Measurements from ENCODE around the gene KLC1.
"Not testable (repeated sequence)": the region's sequence is repeated elsewhere in the genome, so short reads cannot be mapped to it uniquely, and the experiment has no call there.

KLC1 gene

DNA sequence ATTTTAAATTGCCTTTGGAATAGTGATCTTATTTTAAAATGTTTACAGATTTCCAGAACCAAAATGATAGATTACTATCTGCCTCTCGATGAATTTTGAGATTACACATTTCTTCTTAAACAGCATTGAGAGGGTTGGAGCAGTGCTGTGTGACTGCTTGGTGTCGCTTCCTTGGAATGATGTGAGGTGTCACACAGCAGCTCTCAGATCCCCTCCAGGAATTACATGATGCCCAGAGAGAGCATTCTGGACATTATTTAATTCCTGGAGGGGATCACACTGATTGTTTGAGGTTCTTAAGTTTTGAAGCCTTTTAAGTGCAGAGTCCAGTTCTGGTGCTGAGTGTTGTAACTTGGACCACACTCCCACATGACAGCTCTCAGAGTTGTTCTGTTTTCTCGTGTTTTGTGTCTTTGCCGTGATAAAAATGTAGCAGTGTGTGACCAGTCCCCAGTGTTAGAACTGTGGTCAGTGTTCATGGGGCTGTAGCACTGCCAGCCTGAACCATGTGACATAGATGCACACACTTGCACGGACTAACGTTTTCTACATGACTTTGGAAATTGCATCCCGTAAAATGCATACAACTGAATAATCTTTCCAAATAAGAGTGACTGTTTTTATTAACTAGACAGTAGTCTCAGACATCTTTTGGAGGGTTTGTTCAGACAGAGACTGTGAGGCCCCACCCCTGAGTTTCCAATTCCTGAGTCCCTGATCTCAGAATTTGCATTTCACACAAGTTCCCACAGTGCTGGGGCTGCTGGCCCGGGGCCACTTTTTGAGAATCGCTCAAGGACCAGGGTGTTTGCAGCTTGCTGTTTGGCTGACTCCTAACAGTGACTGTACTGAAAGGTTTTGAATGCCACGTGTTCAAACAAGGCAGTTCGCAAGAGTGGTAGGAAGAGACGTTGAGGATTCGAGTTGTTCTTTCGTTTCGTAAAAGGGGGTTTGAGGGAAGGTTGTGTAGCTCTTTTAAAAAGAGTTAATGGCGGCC, 60.2 kb downstream of the KLC1 start:
- no peak for DNase-seq (ENCODE audit: low read depth in 3 of 3, low spot score in 1 of 3)

GRCh38 chr14:103690332-103690731, 61.3 kb downstream of the KLC1 start:
- no peak for DNase-seq (ENCODE audit: low read depth in 3 of 3, low spot score in 1 of 3)

DNA sequence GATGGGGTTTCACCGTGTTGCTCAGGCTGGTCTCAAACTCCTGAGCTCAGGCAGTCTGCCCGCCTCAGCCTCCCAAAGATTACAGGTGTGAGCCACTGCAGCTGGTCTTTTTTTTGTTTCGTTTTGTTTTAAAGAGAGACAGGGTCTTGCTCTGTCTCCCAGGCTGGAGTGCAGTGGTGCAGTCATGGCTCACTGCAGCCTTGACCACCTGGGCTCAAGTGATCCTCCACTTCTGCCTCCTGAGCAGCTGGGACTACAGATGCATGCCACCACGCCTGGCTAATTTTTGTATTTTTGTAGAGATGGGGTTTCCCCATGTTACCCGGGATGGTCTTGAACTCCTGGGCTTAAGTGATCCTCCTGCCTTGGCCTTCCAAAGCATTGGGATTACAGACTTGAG, 62.6 kb downstream of the KLC1 start:
- DNase-seq (ENCODE audit: low read depth in 3 of 3, low spot score in 1 of 3), result not testable (repeated sequence)

DNA sequence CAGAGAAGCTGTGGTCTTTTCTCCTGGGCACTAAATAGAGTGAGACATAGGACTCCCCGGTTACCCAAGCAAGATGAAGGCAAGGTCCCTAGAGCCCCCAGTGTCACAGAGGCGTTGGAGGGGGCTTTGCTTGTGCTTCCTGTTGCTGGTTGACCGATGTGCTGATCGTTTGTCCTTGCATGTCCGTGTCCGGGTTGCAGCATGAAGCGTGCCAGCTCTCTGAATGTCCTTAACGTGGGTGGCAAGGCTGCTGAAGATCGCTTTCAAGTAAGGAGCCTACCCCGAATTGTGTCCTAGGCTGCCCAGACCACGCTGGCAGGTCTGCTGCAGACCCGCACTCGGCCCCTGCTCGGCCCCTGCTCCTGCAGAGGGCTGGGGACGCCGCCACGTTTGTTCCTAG, 63.1 kb downstream of the KLC1 start:
- no peak for DNase-seq (ENCODE audit: low read depth in 3 of 3, low spot score in 1 of 3)

DNA sequence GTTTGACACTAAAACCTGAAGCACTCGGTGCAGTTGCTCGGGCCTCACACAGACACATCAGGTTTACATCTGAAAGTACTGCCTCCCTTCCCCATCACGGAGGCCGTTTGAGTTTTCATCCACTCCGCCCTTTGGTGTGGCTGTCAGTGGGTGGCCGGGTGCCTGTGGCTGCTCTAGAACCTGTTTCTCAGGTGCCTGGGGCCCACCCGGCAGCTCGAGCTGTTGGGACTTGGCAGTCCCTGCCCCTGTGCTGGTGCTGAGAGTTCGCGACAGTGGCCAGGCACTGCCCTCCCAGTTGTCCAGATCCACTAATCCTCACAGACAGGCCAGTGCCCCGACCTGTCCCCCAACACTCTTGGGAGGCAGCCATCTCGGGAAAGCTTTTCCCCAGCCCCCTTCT, 63.9 kb downstream of the KLC1 start:
- no peak for DNase-seq (ENCODE audit: low read depth in 3 of 3, low spot score in 1 of 3)

GRCh38 chr14:103693515-103693914, 64.5 kb downstream of the KLC1 start:
- no peak for DNase-seq (ENCODE audit: low read depth in 3 of 3, low spot score in 1 of 3)

DNA sequence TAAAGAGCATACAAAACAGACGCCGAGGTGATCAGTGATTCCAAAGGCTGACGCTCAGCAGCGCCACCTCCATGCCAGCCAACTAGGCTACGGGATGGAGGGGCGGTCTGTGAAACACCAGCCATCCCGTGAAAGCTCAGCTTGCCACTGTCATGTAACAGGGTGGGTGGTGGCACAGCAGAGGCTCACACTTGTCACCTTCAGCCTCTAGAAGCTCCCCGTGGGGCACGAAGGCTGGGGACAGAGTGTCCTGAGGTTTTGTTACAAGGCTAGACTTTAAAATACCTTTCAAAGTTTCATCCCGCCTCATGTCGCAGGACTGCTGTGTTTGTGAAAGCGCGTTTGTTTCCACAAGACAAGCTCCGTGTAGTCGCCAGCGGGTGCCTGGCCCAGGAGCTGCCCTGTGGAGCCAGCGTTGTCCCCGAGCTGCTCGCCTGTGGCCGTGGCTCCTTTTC, 65.6 kb downstream of the KLC1 start:
- DNase-seq (ENCODE audit: low read depth in 3 of 3, low spot score in 1 of 3), result no peak

GRCh38 chr14:103695296-103696069, 66.5 kb downstream of the KLC1 start:
- DNase-seq (ENCODE audit: low read depth in 3 of 3, low spot score in 1 of 3), result no peak

DNA sequence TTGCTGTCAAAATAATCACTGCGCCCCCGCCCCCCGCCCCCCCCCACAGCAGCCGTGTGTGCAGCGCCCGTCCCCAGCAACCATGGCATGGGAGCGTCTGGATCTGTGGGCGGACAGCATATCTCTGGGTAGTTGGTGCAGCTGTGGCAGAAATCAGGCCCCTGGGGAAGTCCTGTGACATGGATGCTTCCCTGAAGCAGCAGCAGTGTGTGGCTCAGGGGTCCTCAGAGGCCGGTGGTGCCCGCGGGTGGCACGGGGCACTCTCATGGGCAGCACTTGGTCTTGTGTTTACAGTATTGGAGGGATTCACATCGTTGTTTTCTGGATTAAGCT, 67.0 kb downstream of the KLC1 start:
- no peak for DNase-seq (ENCODE audit: low read depth in 3 of 3, low spot score in 1 of 3)

DNA sequence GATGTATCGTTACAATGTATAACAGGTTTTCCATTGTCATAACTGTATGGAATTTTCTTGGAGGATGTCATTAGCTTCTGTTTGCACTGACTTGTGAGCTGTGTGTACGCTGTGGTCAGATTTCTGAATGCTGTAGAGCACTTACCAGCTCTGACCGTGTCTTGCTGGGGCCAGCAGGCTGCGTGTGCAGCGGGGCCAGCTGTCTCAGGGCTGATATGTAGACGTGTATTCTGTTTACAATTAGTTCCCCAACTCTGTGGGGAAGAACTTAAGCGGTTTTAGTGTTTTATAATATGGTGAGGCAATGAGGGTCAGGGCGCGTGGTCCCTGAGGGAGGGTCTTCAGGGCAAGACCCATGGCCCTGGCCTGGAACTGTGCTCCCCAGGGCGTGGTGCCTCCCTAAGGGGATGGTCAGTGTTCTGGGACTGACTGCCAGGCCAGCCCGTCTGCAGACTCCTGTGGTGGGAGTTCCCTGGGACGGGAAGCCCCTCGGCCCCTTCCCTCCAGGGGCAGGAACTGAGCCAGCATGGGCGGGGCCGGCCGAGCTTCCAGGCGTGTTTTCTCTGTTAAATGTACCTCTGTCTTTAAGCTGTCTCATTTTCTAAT, 67.6 kb downstream of the KLC1 start:
- DNase-seq (ENCODE audit: low read depth in 3 of 3, low spot score in 1 of 3), result no peak

DNA sequence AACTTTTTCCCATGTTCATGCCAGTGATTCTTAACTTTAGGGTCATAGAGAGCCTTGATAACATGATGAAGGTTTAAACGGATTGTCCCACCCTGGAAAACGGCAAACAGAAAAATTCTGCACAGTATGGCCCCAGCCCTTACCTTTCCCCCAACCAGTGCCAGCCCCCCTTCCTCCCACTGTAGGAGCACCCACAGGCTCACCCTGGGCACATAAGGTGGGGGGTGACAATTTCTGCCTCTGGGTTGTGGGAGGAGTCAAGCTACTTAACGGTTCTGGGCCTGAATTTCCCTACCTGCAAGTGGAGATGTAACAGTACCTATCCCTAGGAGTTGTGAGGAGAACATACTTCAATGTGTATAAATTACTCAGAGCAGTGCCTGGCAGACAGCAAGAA, 68.2 kb downstream of the KLC1 start:
- no peak for DNase-seq (ENCODE audit: low read depth in 3 of 3, low spot score in 1 of 3)

DNA sequence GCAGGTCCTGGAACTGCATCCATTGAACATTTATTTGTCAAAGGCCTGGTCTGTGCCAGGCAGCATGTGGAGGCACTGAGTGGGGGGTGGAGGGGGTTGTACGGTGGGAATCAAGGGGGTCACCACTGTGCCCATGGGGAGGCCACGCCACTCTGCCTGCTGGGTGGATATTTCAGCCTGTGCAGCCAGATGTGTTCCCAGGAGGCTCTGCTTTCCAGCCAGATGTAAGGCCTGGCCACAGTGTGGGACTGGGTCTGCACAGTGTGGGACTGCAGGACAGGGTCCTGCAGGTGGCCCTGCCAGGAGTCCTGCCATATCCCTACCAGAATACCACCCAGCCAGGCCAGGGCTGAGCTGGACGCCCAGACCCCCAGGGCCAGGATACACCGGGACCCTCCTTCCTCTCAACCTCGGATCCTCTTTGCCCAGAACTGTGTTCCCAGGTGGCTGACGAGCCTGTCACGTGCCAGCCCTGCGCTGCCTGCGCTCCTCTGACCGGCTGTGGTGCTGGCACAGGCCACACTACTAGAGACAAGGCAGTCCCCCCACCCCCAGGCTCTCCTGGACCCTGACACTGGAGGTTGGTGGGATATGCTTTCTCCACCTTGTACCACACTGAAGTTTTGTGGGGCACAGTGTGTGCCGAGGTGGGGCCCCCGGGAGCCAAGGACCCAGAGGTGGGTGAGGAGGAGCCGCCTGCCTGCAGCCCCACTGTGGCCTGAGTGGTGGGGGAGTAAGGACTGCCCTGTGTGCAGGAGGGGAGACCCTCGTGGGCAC, 68.8 kb downstream of the KLC1 start:
- DNase-seq (ENCODE audit: low read depth in 3 of 3, low spot score in 1 of 3), result no peak

GRCh38 chr14:103698380-103699260, 69.6 kb downstream of the KLC1 start:
- DNase-seq (ENCODE audit: low read depth in 3 of 3, low spot score in 1 of 3), result no peak

- no peak for DNase-seq (ENCODE audit: low read depth in 3 of 3, low spot score in 1 of 3)
Measured at GRCh38 chr14:103699261-103699661, 70.2 kb downstream of the KLC1 start.

GRCh38 chr14:103699901-103700752, 71.1 kb downstream of the KLC1 start:
- DNase-seq (ENCODE audit: low read depth in 3 of 3, low spot score in 1 of 3), result no peak

DNA sequence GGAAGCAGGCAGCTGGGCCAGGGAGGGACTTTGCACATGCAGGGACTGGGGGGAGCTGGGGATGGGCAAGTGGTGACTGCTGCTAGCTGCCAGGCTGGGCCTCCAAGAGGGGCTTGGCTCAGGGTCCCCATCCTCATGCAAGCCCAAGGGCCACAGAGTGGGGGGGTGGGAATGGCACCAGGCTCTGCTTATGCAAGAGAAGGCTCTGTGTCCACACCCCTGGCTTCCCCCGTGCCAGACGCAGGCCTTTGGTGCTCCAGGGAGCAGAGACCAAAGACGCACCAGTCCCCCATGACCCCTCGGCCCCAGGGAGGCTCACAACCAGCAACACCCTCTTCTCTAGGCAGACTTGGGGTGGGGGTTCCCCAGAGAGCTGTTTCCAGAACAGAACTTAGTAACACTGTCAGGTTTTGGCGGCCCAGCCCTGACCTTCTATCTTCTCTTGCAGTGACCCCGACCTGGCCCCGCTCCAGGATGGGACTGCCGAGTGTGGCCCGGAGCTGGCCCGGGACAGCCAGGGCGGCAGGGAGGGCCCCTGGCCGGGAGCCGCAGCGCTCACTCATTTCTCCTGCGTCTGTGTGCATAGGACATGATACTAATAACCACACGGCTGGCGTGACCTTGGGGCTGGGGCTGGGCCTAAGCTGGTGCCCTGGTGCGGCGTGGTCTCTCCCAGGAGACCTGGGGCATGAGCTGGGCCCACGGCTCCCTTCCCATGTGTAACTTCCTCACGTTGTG, 71.9 kb downstream of the KLC1 start:
- no peak for DNase-seq (ENCODE audit: low read depth in 3 of 3, low spot score in 1 of 3)

GRCh38 chr14:103702095-103702494, 73.1 kb downstream of the KLC1 start:
- DNase-seq (ENCODE audit: low read depth in 3 of 3, low spot score in 1 of 3), result no peak

All from stimulated activated CD4-positive, alpha-beta T cell treated with anti-CD3 and anti-CD28 coated beads, TNF-alpha, amount 100 ng/mL, for 1 hour (primary cell).